EH (cell line): ENCODE results near the gene KRTAP4-9.
A peak's percentile ranks its signal among the peaks of the same experiment; 100 is the strongest.
"Not testable (repeated sequence)": the region's sequence is repeated elsewhere in the genome, so short reads cannot be mapped to it uniquely, and the experiment has no call there.

Experiments used
- DNase-seq: peaks from one replicate; pipeline ENCODE4 v3.0.0-alpha.2; 2015; ENCODE audit warnings: low read depth

Gene KRTAP4-9

GRCh38 chr17:41105347-41105746, at the start of gene KRTAP4-9:
KRTAP4-9 (plus strand) TSS chr17:41105389; CDS start chr17:41105389, 0 bp downstream.
- not testable (repeated sequence) for DNase-seq

- no peak for DNase-seq
Observed at GRCh38 chr17:41057547-41057946, 47.6 kb upstream of the KRTAP4-9 start.

GRCh38 chr17:41058741-41059140, 46.4 kb upstream of the KRTAP4-9 start:
- DNase-seq, result peak; percentile 31

- peak; percentile 97 for DNase-seq
Observed at GRCh38 chr17:41059276-41060051, 45.7 kb upstream of the KRTAP4-9 start.

- DNase-seq, result peak; percentile 98
Observed at GRCh38 chr17:41060052-41060604, 45.1 kb upstream of the KRTAP4-9 start, which contains the start of gene KRTAP2-3. KRTAP2-3 (minus strand) TSS chr17:41060114; CDS start chr17:41060050, 64 bp downstream.

- DNase-seq, result peak; percentile 99
Observed at GRCh38 chr17:41061964-41062363, 43.2 kb upstream of the KRTAP4-9 start.

- DNase-seq, result no peak
Observed at GRCh38 chr17:41063449-41063848, 41.7 kb upstream of the KRTAP4-9 start.

- DNase-seq, result no peak
Observed at GRCh38 chr17:41064301-41064700, 40.9 kb upstream of the KRTAP4-9 start.

GRCh38 chr17:41065016-41065689, 40.0 kb upstream of the KRTAP4-9 start:
- DNase-seq, result not testable (repeated sequence)

GRCh38 chr17:41065829-41066624, 39.2 kb upstream of the KRTAP4-9 start, which contains the start of gene KRTAP2-4:
KRTAP2-4 (minus strand) TSS chr17:41065879; CDS start chr17:41065845, 34 bp downstream.
- peak; percentile 96 for DNase-seq

GRCh38 chr17:41067281-41067680, 37.9 kb upstream of the KRTAP4-9 start:
- DNase-seq, result peak; percentile 80

- DNase-seq, result no peak
Observed at GRCh38 chr17:41069031-41069430, 36.2 kb upstream of the KRTAP4-9 start.

GRCh38 chr17:41071606-41072360, 33.4 kb upstream of the KRTAP4-9 start:
- no peak for DNase-seq

GRCh38 chr17:41073676-41074075, 31.5 kb upstream of the KRTAP4-9 start:
- DNase-seq, result no peak

GRCh38 chr17:41076788-41077187, 28.4 kb upstream of the KRTAP4-9 start:
- DNase-seq, result no peak

GRCh38 chr17:41082626-41083025, 22.6 kb upstream of the KRTAP4-9 start:
- peak; percentile 56 for DNase-seq

- DNase-seq, result peak; percentile 92
Observed at GRCh38 chr17:41083427-41083826, 21.8 kb upstream of the KRTAP4-9 start.

GRCh38 chr17:41084100-41084856, 20.9 kb upstream of the KRTAP4-9 start, which contains the start of gene KRTAP4-7:
KRTAP4-7 (plus strand) TSS chr17:41084150; CDS start chr17:41084207, 57 bp downstream.
- DNase-seq, result not testable (repeated sequence)

- DNase-seq, result not testable (repeated sequence)
Observed at GRCh38 chr17:41088760-41089352, 16.3 kb upstream of the KRTAP4-9 start.

GRCh38 chr17:41096055-41096454, 9.1 kb upstream of the KRTAP4-9 start:
- DNase-seq, result no peak
